Measurements from ENCODE around the gene EXOSC5.

DNA sequence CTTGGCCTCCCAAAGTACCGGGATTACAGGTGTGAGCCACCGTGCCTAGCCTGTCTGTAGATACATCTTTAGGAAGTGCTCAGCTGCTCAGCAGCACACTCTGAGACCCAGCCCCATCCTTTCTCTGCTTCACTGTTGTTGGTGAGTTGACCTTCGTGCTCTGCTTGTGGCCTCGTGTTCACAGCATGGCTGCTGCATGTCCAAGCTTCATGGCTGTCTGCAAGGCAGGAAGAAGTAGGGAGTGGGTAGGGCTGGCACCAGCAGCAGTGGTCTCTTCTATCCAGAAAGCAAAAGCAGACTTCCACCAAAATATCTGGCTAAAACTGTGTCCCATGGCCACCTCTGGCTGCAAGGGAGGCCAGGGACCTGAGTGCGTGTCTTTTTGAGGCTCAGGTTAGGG, 15.8 kb upstream of the EXOSC5 start:
- no peak for TF ChIP-seq POLR2A (IDR thresholded peaks at IDR 0.05)
- TF ChIP-seq, protein P1, sequence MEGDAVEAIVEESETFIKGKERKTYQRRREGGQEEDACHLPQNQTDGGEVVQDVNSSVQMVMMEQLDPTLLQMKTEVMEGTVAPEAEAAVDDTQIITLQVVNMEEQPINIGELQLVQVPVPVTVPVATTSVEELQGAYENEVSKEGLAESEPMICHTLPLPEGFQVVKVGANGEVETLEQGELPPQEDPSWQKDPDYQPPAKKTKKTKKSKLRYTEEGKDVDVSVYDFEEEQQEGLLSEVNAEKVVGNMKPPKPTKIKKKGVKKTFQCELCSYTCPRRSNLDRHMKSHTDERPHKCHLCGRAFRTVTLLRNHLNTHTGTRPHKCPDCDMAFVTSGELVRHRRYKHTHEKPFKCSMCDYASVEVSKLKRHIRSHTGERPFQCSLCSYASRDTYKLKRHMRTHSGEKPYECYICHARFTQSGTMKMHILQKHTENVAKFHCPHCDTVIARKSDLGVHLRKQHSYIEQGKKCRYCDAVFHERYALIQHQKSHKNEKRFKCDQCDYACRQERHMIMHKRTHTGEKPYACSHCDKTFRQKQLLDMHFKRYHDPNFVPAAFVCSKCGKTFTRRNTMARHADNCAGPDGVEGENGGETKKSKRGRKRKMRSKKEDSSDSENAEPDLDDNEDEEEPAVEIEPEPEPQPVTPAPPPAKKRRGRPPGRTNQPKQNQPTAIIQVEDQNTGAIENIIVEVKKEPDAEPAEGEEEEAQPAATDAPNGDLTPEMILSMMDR (IDR thresholded peaks at IDR 0.05): no peak
